Measurements from ENCODE around the gene TOMM20.

GRCh38 chr1:235101558-235102258, 26.9 kb downstream of the TOMM20 start:
- TF ChIP-seq CTCF (IDR thresholded peaks at IDR 0.05; ENCODE audit: low read depth, low read length) (no peak), EZH2phosphoT487 (IDR thresholded peaks at IDR 0.05; ENCODE audit: low read depth) (no peak)

Data from OCI-LY3 (cell line).